WTC11 (cell line): ENCODE results near the gene APH1B. TPM values are rescaled to one million over a fixed set of nuclear protein-coding genes. Genes with fewer than 3 reads are reported as not detected.
A peak's percentile ranks its signal among the peaks of the same experiment; 100 is the strongest.

Source experiments
- ATAC-seq: fragments of 200-7000 bp; cut with Tn5 transposase; 2 replicates; pipeline ENCODE4 v1.10.0; 2021; ENCODE audit warnings: mild to moderate bottlenecking, moderate library complexity
- CTCF ChIA-PET: fragments of 300-600 bp; sonication (Branson Sonifier 250); formaldehyde crosslinking; loops from one replicate; lab custom pipeline; 2021; ENCODE audit warnings: antibody characterized with exemption; lab: Charles Lee
- POLR2A ChIA-PET: fragments of 350-600 bp; sonication (Branson Sonifier 250); formaldehyde crosslinking; loops from one replicate; lab custom pipeline; 2021; ENCODE audit warnings: antibody characterized with exemption; lab: Charles Lee
- DNase-seq: peaks from one replicate; pipeline ENCODE4 v3.0.0; 2021; ENCODE audit warnings: low spot score
- H3K27ac Mint-ChIP-seq: 2 replicates; pipeline ENCODE4 v1.8.0; 2021; ENCODE audit warnings: mixed read lengths
- H3K27me3 Mint-ChIP-seq: 2 replicates; pipeline ENCODE4 v1.8.0; 2021; ENCODE audit warnings: low read depth, mild to moderate bottlenecking, moderate library complexity, mixed read lengths
- H3K36me3 Mint-ChIP-seq: 2 replicates; pipeline ENCODE4 v1.8.0; 2021; ENCODE audit warnings: mixed read lengths
- H3K4me1 Mint-ChIP-seq: 2 replicates; pipeline ENCODE4 v1.8.0; 2022; ENCODE audit warnings: mixed read lengths
- H3K4me3 Mint-ChIP-seq: 2 replicates; pipeline ENCODE4 v1.8.0; 2021; ENCODE audit warnings: mild to moderate bottlenecking, moderate library complexity, mixed read lengths
- H3K9me3 Mint-ChIP-seq: 2 replicates; pipeline ENCODE4 v1.8.0; 2021; ENCODE audit warnings: mixed read lengths
- ATF1 ChIP-seq: sonication (generic); formaldehyde crosslinking; IDR thresholded peaks from 2 replicates; pipeline ENCODE4 v1.8.1; 2023; ENCODE audit warnings: mild to moderate bottlenecking, moderate library complexity, missing genetic modification reagents
- ATF6 ChIP-seq: sonication (generic); formaldehyde crosslinking; IDR thresholded peaks from 2 replicates; pipeline ENCODE4 v1.8.1; 2023; ENCODE audit warnings: mild to moderate bottlenecking, missing genetic modification reagents
- CTCF ChIP-seq: fragments of 200-600 bp; IDR thresholded peaks from 2 replicates; pipeline ENCODE4 v1.8.0; 2022; ENCODE audit warnings: antibody characterized with exemption
- E2F1 ChIP-seq: sonication (generic); formaldehyde crosslinking; IDR thresholded peaks from 2 replicates; pipeline ENCODE4 v1.8.0; 2022; ENCODE audit warnings: mild to moderate bottlenecking, missing genetic modification reagents
- E2F5 ChIP-seq: sonication (generic); formaldehyde crosslinking; IDR thresholded peaks from 2 replicates; pipeline ENCODE4 v1.8.1; 2022; ENCODE audit warnings: mild to moderate bottlenecking, moderate library complexity, missing genetic modification reagents
- ELF4 ChIP-seq: sonication (generic); formaldehyde crosslinking; IDR thresholded peaks from 2 replicates; pipeline ENCODE4 v1.8.1; 2022; ENCODE audit warnings: low read depth, mild to moderate bottlenecking, moderate library complexity, missing genetic modification reagents
- FOXJ3 ChIP-seq: sonication (generic); formaldehyde crosslinking; IDR thresholded peaks from 2 replicates; pipeline ENCODE4 v1.9.0; 2021; ENCODE audit warnings: missing genetic modification reagents, mild to moderate bottlenecking, borderline replicate concordance
- IRF2 ChIP-seq: sonication (generic); formaldehyde crosslinking; IDR thresholded peaks from 2 replicates; pipeline ENCODE4 v1.8.0; 2022; ENCODE audit warnings: low read depth, missing genetic modification reagents, borderline replicate concordance
- JUN ChIP-seq: sonication (generic); formaldehyde crosslinking; IDR thresholded peaks from 2 replicates; pipeline ENCODE4 v1.8.0; 2023; ENCODE audit warnings: mild to moderate bottlenecking, missing genetic modification reagents
- KAT7 ChIP-seq: sonication (generic); formaldehyde crosslinking; IDR thresholded peaks from 2 replicates; pipeline ENCODE4 v1.8.1; 2023; ENCODE audit warnings: missing genetic modification reagents, mild to moderate bottlenecking, borderline replicate concordance
- MYBL2 ChIP-seq: sonication (generic); formaldehyde crosslinking; IDR thresholded peaks from 2 replicates; pipeline ENCODE4 v1.8.1; 2023; ENCODE audit warnings: mild to moderate bottlenecking, moderate library complexity, missing genetic modification reagents
- NFE2L1 ChIP-seq: sonication (generic); formaldehyde crosslinking; IDR thresholded peaks from 2 replicates; pipeline ENCODE4 v1.8.1; 2023; ENCODE audit warnings: missing genetic modification reagents
- PRDM15 ChIP-seq: sonication (generic); formaldehyde crosslinking; IDR thresholded peaks from 2 replicates; pipeline ENCODE4 v1.8.0; 2022; ENCODE audit warnings: missing genetic modification reagents
- PREB ChIP-seq: sonication (generic); formaldehyde crosslinking; IDR thresholded peaks from 2 replicates; pipeline ENCODE4 v1.8.1; 2022; ENCODE audit warnings: mild to moderate bottlenecking, missing genetic modification reagents, moderate library complexity, borderline replicate concordance
- SMAD3 ChIP-seq: sonication (generic); formaldehyde crosslinking; IDR thresholded peaks from 2 replicates; pipeline ENCODE4 v1.8.0; 2022; ENCODE audit warnings: missing genetic modification reagents, mild to moderate bottlenecking, borderline replicate concordance
- TCF7 ChIP-seq: sonication (generic); formaldehyde crosslinking; IDR thresholded peaks from 2 replicates; pipeline ENCODE4 v1.8.0; 2022; ENCODE audit warnings: mild to moderate bottlenecking, low read depth, missing genetic modification reagents, moderate library complexity
- TEAD4 ChIP-seq: sonication (generic); formaldehyde crosslinking; IDR thresholded peaks from 2 replicates; pipeline ENCODE4 v1.8.0; 2022; ENCODE audit warnings: mild to moderate bottlenecking, missing genetic modification reagents
- ZNF281 ChIP-seq: sonication (generic); formaldehyde crosslinking; IDR thresholded peaks from 2 replicates; pipeline ENCODE4 v1.8.0; 2023; ENCODE audit warnings: mild to moderate bottlenecking, missing genetic modification reagents
- ZNF425 ChIP-seq: fragments of 250-450 bp; sonication (Bioruptor Pico); conservative IDR thresholded peaks from 2 replicates; pipeline ENCODE4 v1.9.0; 2021; ENCODE audit warnings: mild to moderate bottlenecking
- total RNA-seq: library from RNA; stranded (reverse); gene quantifications from 3 replicates; pipeline ENCODE4 v1.2.3, GENCODE V29; 2021

APH1B gene
- total RNA-seq, 1 experiment from 2014 or later: 25.0 TPM

- POLR2A ChIA-PET: interaction anchor here (1.2 kb wide), 1 partner anchor 27 kb away, joined by 3 read pairs; no protein-coding TSS in a partner anchor
Measured at GRCh38 chr15:63312286-63312685, 34.9 kb downstream of the APH1B start.

More at GRCh38 chr15:63312286-63312685, 34.9 kb downstream of the APH1B start:
- H3K36me3 Mint-ChIP-seq: no peaks in the 10 kb centered on the region
- H3K4me1 Mint-ChIP-seq: peaks cover 63% of the 10 kb centered on the region
- H3K9me3 Mint-ChIP-seq: no peaks in the 10 kb centered on the region
- CTCF ChIA-PET: interaction anchor here (1.1 kb wide), 1 partner anchor 14 kb away, joined by 4 read pairs; no protein-coding TSS in a partner anchor
- peak overlapping the region; percentile 98 for H3K27ac Mint-ChIP-seq
- H3K4me3 Mint-ChIP-seq: peak overlapping the region; percentile 29; the same call in 1 of the 2 replicates
- H3K27me3 Mint-ChIP-seq: no peaks in the 10 kb centered on the region
- TF ChIP-seq IRF2 (CRISPR knock-in tag): no peak
- TF ChIP-seq E2F5 (CRISPR knock-in tag): no peak
- TF ChIP-seq ATF1: no peak
- no peak for TF ChIP-seq PRDM15 (CRISPR knock-in tag)
- no peak for TF ChIP-seq JUN (CRISPR knock-in tag)
- no peak for TF ChIP-seq FOXJ3 (CRISPR knock-in tag)
- no peak for TF ChIP-seq CTCF
- TF ChIP-seq SMAD3 (CRISPR knock-in tag): no peak
- TF ChIP-seq ATF6: no peak
- no peak for TF ChIP-seq ZNF281 (CRISPR knock-in tag)
- TF ChIP-seq ZNF425 (CRISPR knock-in tag): no peak
- TF ChIP-seq ELF4 (CRISPR knock-in tag): no peak
- no peak for TF ChIP-seq KAT7
- no peak for TF ChIP-seq TEAD4 (CRISPR knock-in tag)
- TF ChIP-seq NFE2L1 (CRISPR knock-in tag): no peak
- TF ChIP-seq TCF7 (CRISPR knock-in tag): no peak
- no peak for TF ChIP-seq PREB (CRISPR knock-in tag)
- TF ChIP-seq MYBL2 (CRISPR knock-in tag): no peak
- TF ChIP-seq E2F1: no peak
- TF ChIP-seq, all 79 proteins: peak for 0
- DNase-seq (no peak), ATAC-seq (peak; percentile 60)
